ENCODE results near the gene FEM1B.
A peak's percentile ranks its signal among the peaks of the same experiment; 100 is the strongest.

Gene FEM1B

DNA sequence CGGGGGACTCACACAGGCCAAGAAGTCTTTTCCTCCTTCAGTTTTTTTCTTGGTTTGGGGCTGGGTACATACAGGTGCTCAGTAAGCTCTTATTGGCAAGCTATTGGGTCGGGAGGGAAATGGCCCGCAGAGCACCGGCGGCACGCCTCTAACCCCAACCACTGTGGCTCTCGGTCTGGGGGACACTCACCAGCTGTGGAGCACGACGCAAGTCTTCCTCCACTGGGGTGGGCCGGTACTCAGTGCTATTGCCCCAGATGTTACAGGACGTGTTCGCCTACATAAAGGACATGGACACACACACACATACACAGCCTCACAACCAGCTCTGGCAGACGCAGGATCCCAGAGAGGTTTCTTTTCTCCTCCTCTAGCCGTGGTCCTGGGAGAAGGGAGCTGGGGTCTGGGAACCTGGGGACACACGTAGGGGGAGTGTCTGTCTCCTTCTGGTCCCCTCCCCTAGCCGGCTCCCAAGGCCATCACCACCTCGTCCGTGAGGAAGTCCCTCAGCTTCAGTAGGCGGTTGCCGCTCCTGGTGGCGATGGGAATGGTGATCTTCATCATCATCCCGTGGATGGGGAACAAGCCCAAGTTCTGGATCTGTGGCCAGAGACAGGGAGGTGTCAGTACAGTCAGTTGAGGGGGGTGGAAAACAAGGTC, 33.4 kb downstream of the FEM1B start:
- DNase-seq = no peak

DNA sequence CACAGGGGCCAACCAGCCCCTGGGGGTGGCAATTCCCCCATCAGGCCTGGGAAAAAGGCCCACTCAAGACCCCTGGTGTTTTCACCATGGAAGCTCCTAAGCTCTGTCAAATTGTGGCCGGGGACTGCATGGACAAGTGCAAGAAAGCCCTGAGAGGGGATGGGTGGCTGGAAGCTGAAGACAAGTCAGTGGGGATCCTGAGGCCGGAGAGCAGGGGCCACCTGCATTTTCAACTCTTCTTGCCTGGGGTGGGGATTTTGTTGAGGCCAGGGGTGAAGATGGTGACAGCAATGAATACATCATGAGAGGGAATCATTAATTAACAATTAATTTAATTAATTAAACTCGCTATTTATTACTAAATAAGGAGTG, 33.9 kb downstream of the FEM1B start:
- DNase-seq = no peak

DNA sequence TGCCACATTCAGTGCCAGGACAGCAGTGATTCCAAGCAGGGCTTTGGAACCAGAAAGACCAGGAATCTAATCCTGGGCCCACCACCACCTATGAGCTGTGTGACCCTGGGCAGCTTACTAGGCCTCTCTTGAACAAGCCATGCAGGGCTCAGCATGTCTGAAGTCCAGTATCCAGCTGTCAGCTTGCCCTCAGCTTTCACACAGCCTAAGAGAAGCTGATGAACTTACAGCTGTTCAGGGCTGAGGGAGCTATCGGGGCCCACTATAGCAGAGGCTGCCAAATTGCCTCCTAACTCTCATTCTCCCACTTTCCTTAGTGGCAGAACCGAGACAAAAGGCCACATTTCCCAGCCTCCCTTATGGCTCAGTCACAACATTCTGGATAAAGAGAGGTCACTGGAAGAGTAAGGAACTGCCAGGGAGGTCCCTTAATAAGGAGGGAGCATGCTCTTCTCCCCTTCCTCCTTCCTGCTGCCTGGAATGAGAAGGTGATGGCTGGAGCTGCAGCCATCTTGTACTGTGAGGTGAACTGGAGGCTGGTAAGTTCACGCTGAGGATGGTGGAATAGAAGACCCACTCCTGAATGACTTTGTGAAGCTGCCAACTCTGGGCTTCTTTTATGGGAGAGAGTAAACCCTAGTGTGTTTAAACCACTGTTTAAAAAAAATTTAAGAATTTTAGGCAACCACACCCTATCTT, 34.5 kb downstream of the FEM1B start:
- no peak for DNase-seq

DNA sequence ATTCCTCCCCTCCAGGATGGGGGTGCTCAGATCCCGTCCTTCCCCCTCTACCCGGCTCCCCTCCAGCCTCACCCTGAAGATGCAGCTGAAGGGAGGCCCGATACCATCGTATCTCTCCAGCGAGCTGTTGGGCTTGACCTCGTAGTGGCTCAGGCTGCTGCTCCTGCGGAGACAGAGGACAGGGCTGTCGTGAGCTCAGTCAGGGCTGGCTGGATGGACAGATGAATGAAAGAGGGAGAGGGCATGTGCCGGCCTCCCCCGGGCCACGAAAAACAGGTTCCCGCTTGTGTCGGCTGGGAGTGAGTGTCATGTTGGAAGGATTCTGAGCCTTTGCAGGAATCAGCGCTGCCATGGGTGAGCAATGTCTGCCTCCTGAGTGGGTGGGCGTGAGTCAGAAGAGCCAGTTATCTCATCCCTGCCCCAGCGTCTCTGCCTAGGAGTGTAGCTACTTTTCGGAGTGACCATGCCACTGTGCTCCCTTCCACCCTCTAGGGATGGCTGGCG, 35.2 kb downstream of the FEM1B start:
- no peak for DNase-seq

DNA sequence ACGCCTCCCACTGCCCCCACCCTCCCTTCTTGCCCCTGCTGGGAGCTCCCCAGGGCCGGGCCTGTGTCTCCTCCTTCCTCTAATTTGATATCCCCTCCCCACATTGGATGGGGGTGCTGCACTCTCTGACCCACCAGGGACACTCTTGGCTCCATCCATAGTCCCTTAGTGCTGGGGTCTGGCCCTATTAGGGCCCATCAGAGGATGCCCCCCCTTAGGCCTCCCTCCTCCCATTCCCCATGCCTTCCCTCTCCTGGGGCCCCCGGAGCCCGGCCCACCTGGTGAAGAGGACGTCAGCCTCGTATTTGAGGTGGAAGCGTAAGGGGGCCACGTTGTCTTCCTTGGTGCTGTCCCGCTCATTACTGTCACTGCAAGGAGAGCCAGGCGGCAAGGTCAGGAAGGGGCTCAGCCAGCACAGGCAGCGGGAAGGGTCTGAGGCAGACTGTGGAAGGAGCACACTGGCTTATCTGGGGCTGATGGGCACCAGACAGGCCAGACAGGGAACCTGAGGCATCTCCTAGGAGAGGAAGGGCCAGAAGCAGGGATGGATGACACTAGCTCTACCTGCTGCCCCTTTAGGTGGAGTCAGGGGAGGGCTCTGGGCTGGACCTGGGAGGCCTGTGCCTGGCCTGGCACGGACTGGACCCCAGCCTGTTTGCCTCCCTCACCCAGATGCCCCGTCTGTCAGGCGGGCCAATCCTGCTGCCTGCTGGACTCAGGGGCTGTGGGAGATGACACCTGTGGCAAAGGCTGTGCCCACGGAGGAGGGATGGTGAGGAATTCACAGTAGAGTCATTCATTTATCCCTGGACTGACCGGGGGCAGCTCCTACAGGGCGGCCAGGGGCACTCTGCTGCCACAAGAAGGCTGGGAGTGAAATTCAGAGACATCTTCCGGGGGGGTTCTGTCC, 36.2 kb downstream of the FEM1B start:
- DNase-seq = no peak

DNA sequence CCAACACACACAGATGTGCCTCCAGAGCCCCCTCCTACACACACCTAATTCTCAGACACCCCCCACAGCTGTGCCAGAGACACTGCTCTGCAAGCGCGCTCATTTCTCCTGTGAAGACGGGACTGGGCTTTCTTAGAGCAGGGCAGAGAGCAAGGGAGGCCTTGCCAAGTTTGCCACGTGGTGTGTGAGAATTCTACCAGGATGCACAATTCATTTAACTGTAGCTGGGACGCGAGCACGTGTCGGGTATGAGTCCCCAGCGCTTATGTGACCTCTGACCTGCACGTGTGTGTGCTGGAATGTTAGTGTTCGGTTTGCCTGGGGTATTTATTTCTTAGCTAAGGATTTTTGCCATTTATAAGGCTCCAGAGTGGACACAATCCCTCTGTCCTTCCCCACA, 37.0 kb downstream of the FEM1B start:
- DNase-seq = no peak

DNA sequence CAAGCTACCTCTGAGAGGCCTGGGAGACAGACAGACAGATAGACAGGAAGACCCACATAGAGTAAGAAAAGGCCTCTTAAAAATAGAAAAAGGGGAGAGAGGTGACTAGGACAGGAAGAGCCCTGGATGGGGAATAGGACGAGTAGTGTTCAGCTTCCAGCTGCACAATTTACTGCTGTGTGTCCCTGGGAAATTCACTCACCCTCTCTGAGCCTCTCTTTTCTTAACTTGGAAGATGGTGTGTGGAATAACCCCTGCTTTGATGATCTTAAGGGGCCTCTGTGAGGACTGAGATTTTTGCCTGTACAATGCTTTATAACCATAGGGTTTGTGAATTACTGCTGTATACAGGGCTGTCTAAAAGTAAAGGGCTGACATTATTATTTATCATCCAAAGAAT, 37.5 kb downstream of the FEM1B start:
- DNase-seq = no peak

DNA sequence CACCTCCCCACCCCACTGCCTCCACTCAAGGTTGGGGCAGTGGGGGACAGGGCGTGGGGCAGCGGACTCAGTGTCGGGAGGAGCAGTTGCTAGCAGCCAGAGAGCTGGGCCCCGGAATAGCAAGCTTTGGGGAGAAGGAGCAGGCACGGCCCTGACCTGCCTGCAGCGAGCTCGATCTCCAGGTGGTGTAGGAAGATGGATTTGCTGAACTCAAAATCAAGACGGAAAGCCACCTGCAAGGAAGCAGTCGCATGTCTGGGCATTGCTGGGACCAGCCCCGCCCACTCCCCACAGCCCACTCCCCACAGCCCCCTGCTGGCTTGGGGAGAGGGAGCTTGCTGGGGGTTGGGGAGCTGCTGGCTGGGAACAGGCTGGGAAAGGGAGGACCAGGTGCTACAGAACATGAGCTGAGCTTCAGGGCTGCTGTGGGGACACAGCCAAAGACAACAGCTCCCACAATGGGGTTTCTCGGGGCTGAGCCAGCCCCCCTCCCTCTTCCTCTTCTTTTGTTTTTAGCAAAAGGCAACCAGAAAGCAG, 38.0 kb downstream of the FEM1B start:
- no peak for DNase-seq

DNA sequence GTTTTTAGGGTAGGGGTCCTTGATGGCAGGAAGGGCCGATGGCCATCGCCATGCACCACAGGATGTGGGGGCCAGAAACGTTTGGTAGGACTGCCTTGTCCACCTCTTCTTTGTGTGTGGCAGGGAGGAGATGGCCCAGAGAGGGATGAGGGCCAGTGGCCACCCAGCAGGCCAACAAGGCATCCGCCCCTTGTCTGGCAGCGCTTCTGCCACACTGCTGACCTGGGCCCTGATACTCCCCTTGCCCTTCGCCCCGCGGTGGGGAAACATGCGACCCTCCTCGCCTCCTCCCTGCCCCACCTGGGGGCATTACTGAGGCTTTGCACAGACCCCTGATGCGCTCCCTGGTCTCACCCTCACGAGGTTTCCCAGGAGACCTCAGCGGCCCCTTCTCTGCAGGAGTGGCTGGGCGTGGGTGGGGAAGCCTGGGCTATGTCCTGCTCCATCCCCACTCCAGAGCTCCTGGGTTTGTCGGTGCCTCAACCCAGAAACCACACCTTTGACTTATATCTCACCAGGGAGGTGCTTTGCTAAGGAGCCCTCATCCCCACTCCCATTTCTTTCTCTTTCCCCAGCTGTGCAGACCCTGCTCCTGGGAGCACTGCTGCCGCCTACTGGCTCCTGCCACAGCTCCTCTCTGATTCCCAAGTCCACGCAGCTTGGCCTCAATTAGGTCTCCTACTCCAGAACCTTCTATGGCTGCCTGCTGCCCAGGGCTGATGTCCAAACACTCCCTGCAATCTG, 38.7 kb downstream of the FEM1B start:
- peak; percentile 24 for DNase-seq

DNA sequence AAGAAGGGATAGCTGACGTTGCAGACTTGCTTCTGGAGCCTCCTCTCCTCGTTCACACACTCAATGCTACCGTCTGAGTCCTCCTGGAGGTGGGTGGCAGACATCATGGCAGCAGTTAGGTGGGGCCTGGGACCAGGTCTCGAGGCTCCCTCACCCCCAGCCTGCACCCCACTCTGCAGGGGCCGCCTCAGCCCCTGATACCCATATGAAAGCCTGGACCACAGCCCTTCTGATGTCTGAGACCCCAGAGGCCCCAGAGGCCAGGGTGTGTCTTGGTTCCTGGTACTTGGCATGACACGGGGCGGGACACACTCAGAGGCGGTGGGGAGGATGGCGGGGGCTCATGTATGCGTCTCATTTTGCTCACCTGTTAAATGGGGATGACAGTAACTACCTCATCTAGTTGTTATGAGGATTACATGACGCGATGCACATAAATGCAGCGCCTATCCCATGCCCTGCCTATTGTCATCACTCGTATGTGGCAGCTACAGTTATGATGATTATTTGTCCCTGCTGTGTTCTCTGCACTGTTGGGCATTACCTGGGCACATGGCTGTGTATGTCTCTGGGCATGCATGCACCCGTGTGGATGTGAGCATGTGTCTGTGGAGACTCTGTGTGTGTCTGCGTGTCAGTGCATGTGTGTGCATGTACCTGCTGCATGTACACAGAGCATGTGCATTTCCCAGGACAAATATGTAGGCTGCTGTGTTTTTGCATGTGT, 39.9 kb downstream of the FEM1B start:
- no peak for DNase-seq

DNA sequence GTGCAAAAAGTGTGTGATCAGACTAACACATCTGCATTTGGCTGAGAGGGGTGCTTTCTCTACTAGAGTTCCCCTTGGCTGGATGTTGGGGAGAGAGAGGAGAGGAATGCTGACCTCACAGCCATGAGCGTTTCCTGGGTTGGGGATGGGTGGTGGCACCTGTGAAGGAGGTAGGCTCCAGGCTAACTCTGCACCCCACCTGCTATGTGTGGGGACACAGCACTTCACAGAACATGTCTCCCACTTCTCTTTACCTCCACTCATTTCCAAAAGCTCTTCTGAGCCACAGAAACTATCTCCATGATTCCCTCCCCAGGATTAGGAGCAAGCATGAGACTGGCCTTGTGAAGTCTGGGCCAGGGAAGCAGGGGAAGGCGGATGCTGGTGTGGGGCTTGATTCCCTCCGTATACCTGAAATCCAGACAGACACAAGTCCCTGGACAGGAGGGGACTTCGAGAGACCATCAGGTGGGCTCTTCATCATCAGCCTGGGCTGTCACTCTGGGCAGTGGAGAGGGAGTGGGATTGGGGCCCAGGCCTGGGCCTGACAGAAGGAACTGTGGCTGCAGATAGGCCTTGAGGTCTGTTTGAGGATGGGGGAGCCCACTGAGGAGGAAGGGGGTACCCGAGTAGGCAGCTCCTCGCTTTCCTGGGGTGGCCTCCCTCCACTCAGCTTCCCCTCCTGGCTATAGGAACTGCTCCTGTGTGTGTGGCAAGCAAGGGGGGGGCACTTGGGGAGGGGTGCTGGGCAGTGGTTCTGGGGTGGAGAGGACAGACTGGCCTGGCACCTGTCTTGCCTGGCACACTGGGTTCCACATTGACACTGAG, 40.7 kb downstream of the FEM1B start:
- no peak for DNase-seq

DNA sequence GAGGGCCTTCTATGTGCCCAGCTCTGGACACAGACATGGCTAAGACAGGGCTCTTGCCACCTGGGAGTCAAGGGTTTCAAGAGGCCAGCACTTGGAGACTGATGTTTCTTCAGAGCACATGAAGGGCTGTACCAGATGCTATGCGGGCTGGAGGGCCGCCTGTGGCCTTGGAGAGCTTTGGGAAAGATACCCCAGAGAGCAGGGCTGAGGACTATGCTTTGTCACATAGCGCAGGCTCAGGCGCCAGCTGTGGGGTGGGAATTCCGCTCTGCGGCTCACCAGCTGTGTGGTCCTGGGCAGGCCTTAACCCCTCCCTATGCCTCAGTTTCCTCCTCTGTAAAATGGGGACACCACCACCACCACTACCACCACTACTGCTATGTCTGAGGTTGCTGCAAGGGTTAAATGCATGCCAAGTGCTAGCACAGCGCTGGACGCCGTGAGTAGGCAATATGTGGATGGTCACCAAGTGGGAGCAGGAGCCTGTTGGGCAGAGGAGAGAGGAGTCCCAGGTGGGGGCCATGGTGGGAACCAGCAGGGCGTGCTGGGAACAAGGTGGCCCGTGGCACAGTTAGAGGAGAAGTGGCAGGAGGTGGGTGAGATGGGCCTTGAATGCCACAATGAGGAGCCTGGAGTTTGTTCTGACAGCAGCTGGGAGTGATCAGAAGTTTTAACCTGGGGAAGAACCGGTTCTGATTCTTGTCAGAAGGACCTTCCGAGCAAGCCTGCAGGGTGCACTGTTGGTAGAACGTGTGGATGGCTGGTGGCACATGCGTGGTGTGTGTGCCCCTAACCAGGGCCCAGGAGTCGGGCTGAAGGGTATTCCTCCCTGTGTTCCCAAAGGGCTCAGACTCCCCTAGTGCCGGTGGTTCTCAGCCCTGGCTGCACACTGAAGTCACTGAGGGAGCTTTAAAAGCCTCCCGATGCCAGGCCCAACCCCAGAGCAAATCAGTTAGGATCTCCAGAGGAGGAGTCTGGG, 41.7 kb downstream of the FEM1B start:
- DNase-seq = no peak

DNA sequence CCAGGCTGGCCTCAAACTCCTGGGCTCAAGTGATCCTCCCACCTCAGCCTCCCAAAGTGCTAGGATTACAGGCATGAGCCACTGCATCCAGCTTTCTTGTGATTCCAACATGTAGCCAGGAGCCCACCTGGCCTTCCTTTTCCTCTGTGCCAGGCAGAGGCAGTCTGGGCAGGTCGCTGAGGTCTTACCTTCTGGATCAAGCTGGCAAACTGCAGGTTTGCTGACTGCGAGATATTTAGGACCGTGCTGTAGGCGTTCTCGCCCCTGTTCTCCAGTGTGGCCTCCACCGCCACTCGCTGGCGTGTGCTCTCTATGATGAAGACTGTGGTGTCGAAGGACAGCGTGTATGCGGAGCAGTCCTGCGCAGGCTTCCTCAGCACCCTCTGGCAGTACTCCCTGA, 42.5 kb downstream of the FEM1B start:
- DNase-seq = no peak

DNA sequence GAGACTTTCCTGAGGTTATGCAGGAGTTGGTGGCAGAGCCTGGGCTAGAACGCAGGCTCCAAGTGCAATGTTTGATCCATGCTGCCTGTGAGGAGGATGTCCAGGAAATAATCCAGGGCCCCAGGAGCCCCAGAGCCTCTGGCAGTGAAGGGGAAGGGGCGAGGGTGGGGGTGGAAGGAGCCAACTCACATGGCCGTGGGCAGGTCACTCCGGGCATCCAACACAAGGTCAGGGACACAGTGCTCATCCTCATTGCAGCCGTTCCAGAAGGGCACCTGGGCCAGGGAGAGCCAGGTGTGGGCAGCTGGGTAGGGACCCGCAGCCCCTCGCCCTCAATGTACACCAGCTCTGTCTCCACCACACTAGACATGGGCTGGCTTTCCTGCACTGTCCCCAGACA, 43.7 kb downstream of the FEM1B start:
- DNase-seq = no peak

DNA sequence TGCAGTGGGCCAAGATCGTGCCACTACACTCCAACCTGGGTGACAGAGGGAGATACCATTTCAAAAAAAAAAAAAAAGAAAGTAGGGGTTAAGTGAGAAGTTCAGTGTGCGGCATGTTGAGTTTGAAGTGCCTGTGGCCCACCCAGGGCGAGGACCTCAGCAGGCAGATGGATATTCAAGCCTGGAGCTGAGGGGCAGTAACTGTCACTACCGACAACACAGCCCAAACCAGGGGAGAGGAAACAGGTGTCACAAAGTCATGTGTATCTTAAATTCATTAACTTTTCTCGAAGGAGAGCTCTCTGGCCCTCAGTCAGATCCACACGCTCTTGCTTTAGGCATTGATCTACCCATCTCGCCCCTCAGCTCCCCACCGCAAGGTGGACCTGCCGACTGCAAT, 45.3 kb downstream of the FEM1B start:
- no peak for DNase-seq

DNA sequence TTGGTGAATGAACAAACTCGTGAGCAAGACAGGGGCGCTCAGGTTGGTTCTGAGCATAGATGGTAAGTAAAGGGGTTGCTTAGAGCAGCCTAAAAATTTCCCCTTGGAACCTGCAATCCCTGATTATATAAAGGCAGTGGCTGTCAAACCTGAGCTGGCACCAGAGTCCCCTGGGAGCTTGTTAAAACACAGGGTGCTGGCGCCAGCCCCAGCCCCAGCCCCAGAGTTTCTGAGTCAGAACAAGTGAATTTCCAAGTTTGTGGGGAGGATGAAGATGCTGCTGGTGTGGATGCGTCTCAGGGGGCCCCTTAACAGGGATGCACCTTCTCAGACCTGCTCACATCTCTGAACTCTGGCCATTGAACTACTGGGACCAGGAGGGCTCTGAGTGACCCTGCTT, 48.2 kb downstream of the FEM1B start:
- no peak for DNase-seq

DNA sequence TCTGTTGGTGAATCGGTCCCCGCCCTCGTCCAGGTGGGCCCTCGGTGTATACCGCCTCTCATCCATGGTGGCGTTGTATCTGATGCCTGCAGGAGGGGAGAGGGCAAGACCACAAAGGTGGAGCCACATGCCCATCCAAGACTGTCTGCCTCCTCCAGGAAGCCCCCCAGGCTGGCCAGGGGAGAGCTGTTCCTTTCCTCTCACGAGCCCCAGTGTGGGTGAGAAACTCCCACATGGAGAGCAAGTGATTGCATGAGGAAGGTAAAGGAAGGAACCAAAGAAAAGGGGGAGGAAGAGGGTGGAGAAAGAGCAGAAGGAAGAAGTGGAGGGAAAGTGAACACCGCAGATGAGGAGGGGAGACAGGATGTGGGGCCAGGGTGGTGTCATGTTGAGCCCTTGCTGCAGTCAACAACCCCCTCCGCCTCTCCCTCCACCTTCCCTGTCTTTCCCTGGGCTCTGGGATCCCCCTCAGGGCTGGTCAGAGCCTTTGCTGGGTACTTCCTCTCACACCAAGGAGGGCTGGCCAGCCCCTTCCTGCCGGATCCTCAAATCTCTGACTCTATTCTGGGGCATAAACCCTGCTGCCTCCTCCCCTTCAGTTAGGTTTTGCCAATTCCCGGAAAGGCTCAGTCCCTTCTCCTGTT, 49.3 kb downstream of the FEM1B start:
- no peak for DNase-seq

DNA sequence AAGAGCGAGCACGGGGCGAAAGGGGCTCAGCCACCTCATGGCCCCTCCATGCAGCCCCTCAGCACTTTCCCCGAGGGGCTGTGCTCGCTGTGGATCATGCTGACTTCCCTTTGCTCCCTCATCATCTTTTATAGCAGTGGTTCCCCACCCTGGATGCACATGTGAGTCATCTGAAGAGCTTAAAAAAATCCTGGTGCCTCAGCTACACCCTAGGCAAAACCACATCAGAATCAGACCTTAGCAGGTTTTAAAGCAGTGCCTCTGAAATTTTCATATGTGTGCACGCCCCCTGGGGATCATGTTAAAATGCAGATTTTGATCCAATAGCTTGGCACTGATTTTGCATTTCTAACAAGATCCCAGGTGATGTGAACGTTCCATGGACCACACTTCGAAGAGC, 50.9 kb downstream of the FEM1B start:
- no peak for DNase-seq

DNA sequence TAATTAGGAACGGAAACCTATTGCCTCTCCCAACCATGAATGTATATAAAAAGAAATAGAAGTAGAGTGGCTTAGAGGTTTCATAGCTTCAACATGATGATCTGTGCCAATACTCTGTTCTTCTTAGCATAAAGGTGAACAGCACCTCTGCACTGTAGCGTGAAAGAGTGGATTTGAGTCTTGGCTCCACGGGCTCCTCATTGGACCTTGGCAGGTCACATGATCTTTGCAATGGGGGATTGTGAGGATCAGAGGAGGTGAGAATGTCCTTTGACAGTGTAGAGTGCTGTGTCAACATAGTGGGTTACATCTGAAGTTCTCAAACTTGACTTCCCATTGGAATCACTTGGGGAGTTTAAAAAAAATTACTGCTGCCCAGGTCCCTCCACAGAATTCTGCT, 51.4 kb downstream of the FEM1B start:
- no peak for DNase-seq
